Epithelial cell of esophagus (primary cell): ENCODE data around the gene VASP.
A peak's percentile ranks its signal among the peaks of the same experiment; 100 is the strongest.
"Not testable (repeated sequence)": the region's sequence is repeated elsewhere in the genome, so short reads cannot be mapped to it uniquely, and the experiment has no call there.

Experiments used
- DNase-seq: peaks from one replicate; pipeline ENCODE4 v3.0.0; 2010; ENCODE audit warnings: low read depth
- H3K4me3 ChIP-seq: 2 replicates; pipeline ENCODE4 v1.5.1; 2011; ENCODE audit warnings: mild to moderate bottlenecking, low read length, control low read depth
- CTCF ChIP-seq: IDR thresholded peaks from 2 replicates; pipeline ENCODE4 v1.5.1; 2011; ENCODE audit warnings: low read depth, mild to moderate bottlenecking, low read length, control low read depth, inconsistent platforms; ENCODE audit not compliant: insufficient read depth; ENCODE audit errors: missing control alignments

The VASP gene

GRCh38 chr19:45509692-45510015, 2.4 kb downstream of the VASP start:
- peak overlapping the region; percentile 21 for H3K4me3 ChIP-seq
- DNase-seq, result no peak
- no peak for TF ChIP-seq CTCF

- not testable (repeated sequence) for H3K4me3 ChIP-seq, DNase-seq
These were observed 3.1 kb downstream of the VASP start for GRCh38 chr19:45510352-45510751.

- DNase-seq, result no peak
- H3K4me3 ChIP-seq, result no peak overlapping the region
- TF ChIP-seq CTCF, result no peak
These were observed 3.8 kb downstream of the VASP start for GRCh38 chr19:45511074-45511473.

- TF ChIP-seq CTCF, result no peak
- DNase-seq, result no peak
- H3K4me3 ChIP-seq, result no peak overlapping the region
These were observed 5.7 kb downstream of the VASP start for GRCh38 chr19:45512881-45513483.

GRCh38 chr19:45514376-45515051, 7.2 kb downstream of the VASP start:
- DNase-seq, result no peak
- H3K4me3 ChIP-seq, result no peak overlapping the region
- TF ChIP-seq CTCF, result no peak

GRCh38 chr19:45515081-45515624, 7.9 kb downstream of the VASP start:
- TF ChIP-seq CTCF, result no peak
- no peak overlapping the region for H3K4me3 ChIP-seq
- no peak for DNase-seq

- no peak for TF ChIP-seq CTCF
These were observed 8.6 kb downstream of the VASP start for GRCh38 chr19:45515807-45516401.

More at GRCh38 chr19:45515807-45516401, 8.6 kb downstream of the VASP start:
- no peak for DNase-seq
- no peak overlapping the region for H3K4me3 ChIP-seq
